ENCODE results near the gene DYRK1A.
"Not testable (repeated sequence)": the region's sequence is repeated elsewhere in the genome, so short reads cannot be mapped to it uniquely, and the experiment has no call there.

The DYRK1A gene

GRCh38 chr21:37366482-37367316 lies at the start of gene DYRK1A:
Gene DYRK1A (plus strand): TSS chr21:37366773. CDS start chr21:37420375, 53,602 bp downstream.
- H3K4me1 ChIP-seq (ENCODE audit: control insufficient read depth, insufficient read depth, low read length): peaks cover 14% of the 10 kb centered on the region
- no peaks in the 10 kb centered on the region for H3K9me3 ChIP-seq (ENCODE audit: control insufficient read depth, low read length)
- no peaks in the 10 kb centered on the region for H3K36me3 ChIP-seq (ENCODE audit: control insufficient read depth, insufficient read depth, low read length)
- peak within 1 kb of the TSS; percentile 94 for H3K9ac ChIP-seq (ENCODE audit: low read length)
- H3K4me3 ChIP-seq (ENCODE audit: low read length): peak within 1 kb of the TSS; percentile 85
- no peaks in the 10 kb centered on the region for H3K27me3 ChIP-seq (ENCODE audit: control insufficient read depth, insufficient read depth, low read length)

GRCh38 chr21:37319551-37319950 lies 47.0 kb upstream of the DYRK1A start:
- no peak overlapping the region for H3K4me3 ChIP-seq (ENCODE audit: low read length)
- H3K36me3 ChIP-seq (ENCODE audit: control insufficient read depth, insufficient read depth, low read length): no peaks in the 10 kb centered on the region
- H3K27me3 ChIP-seq (ENCODE audit: control insufficient read depth, insufficient read depth, low read length): no peaks in the 10 kb centered on the region
- H3K9me3 ChIP-seq (ENCODE audit: control insufficient read depth, low read length): no peaks in the 10 kb centered on the region
- no peaks in the 10 kb centered on the region for H3K4me1 ChIP-seq (ENCODE audit: control insufficient read depth, insufficient read depth, low read length)
- no peak overlapping the region for H3K9ac ChIP-seq (ENCODE audit: low read length)

GRCh38 chr21:37322084-37322483 lies 44.5 kb upstream of the DYRK1A start:
- Histone ChIP-seq H3K4me1 (ENCODE audit: control insufficient read depth, insufficient read depth, low read length) (no peaks in the 10 kb centered on the region), H3K9me3 (ENCODE audit: control insufficient read depth, low read length) (no peaks in the 10 kb centered on the region), H3K9ac (ENCODE audit: low read length) (no peak overlapping the region), H3K27me3 (ENCODE audit: control insufficient read depth, insufficient read depth, low read length) (no peaks in the 10 kb centered on the region), H3K4me3 (ENCODE audit: low read length) (no peak overlapping the region), H3K36me3 (ENCODE audit: control insufficient read depth, insufficient read depth, low read length) (no peaks in the 10 kb centered on the region)

GRCh38 chr21:37324558-37324957 lies 42.0 kb upstream of the DYRK1A start:
- Histone ChIP-seq H3K36me3 (ENCODE audit: control insufficient read depth, insufficient read depth, low read length) (no peaks in the 10 kb centered on the region), H3K9me3 (ENCODE audit: control insufficient read depth, low read length) (no peaks in the 10 kb centered on the region), H3K4me3 (ENCODE audit: low read length) (no peak overlapping the region), H3K27me3 (ENCODE audit: control insufficient read depth, insufficient read depth, low read length) (no peaks in the 10 kb centered on the region), H3K9ac (ENCODE audit: low read length) (no peak overlapping the region), H3K4me1 (ENCODE audit: control insufficient read depth, insufficient read depth, low read length) (no peaks in the 10 kb centered on the region)

GRCh38 chr21:37328147-37328546 lies 38.4 kb upstream of the DYRK1A start:
- H3K4me3 ChIP-seq (ENCODE audit: low read length); H3K27me3 ChIP-seq (ENCODE audit: control insufficient read depth, insufficient read depth, low read length); H3K36me3 ChIP-seq (ENCODE audit: control insufficient read depth, insufficient read depth, low read length): not testable (repeated sequence)

GRCh38 chr21:37331411-37331810 lies 35.2 kb upstream of the DYRK1A start:
- Histone ChIP-seq H3K36me3 (ENCODE audit: control insufficient read depth, insufficient read depth, low read length) (no peaks in the 10 kb centered on the region), H3K4me3 (ENCODE audit: low read length) (no peak overlapping the region), H3K27me3 (ENCODE audit: control insufficient read depth, insufficient read depth, low read length) (no peaks in the 10 kb centered on the region), H3K9me3 (ENCODE audit: control insufficient read depth, low read length) (no peaks in the 10 kb centered on the region), H3K4me1 (ENCODE audit: control insufficient read depth, insufficient read depth, low read length) (no peaks in the 10 kb centered on the region), H3K9ac (ENCODE audit: low read length) (no peak overlapping the region)

More at GRCh38 chr21:37328147-37328546, 38.4 kb upstream of the DYRK1A start:
- not testable (repeated sequence) for H3K4me1 ChIP-seq (ENCODE audit: control insufficient read depth, insufficient read depth, low read length); H3K9me3 ChIP-seq (ENCODE audit: control insufficient read depth, low read length); H3K9ac ChIP-seq (ENCODE audit: low read length)

GRCh38 chr21:37335053-37335452 lies 31.5 kb upstream of the DYRK1A start:
- no peaks in the 10 kb centered on the region for H3K27me3 ChIP-seq (ENCODE audit: control insufficient read depth, insufficient read depth, low read length)
- H3K9me3 ChIP-seq (ENCODE audit: control insufficient read depth, low read length): no peaks in the 10 kb centered on the region
- H3K36me3 ChIP-seq (ENCODE audit: control insufficient read depth, insufficient read depth, low read length): no peaks in the 10 kb centered on the region

GRCh38 chr21:37337179-37337578 lies 29.4 kb upstream of the DYRK1A start:
- no peaks in the 10 kb centered on the region for H3K27me3 ChIP-seq (ENCODE audit: control insufficient read depth, insufficient read depth, low read length)
- peaks cover 12% of the 10 kb centered on the region for H3K4me1 ChIP-seq (ENCODE audit: control insufficient read depth, insufficient read depth, low read length)
- no peaks in the 10 kb centered on the region for H3K9me3 ChIP-seq (ENCODE audit: control insufficient read depth, low read length)
- H3K9ac ChIP-seq (ENCODE audit: low read length): no peak overlapping the region
- H3K4me3 ChIP-seq (ENCODE audit: low read length): no peak overlapping the region
- no peaks in the 10 kb centered on the region for H3K36me3 ChIP-seq (ENCODE audit: control insufficient read depth, insufficient read depth, low read length)

More at GRCh38 chr21:37335053-37335452, 31.5 kb upstream of the DYRK1A start:
- Histone ChIP-seq H3K4me3 (ENCODE audit: low read length) (no peak overlapping the region), H3K9ac (ENCODE audit: low read length) (no peak overlapping the region), H3K4me1 (ENCODE audit: control insufficient read depth, insufficient read depth, low read length) (peaks cover 12% of the 10 kb centered on the region)

GRCh38 chr21:37337831-37338230 lies 28.7 kb upstream of the DYRK1A start:
- H3K9ac ChIP-seq (ENCODE audit: low read length): no peak overlapping the region

GRCh38 chr21:37338671-37339551 lies 27.7 kb upstream of the DYRK1A start:
- Histone ChIP-seq H3K36me3 (ENCODE audit: control insufficient read depth, insufficient read depth, low read length) (no peaks in the 10 kb centered on the region), H3K27me3 (ENCODE audit: control insufficient read depth, insufficient read depth, low read length) (no peaks in the 10 kb centered on the region), H3K9me3 (ENCODE audit: control insufficient read depth, low read length) (no peaks in the 10 kb centered on the region), H3K9ac (ENCODE audit: low read length) (no peak overlapping the region), H3K4me3 (ENCODE audit: low read length) (no peak overlapping the region), H3K4me1 (ENCODE audit: control insufficient read depth, insufficient read depth, low read length) (peaks cover 12% of the 10 kb centered on the region)

More at GRCh38 chr21:37337831-37338230, 28.7 kb upstream of the DYRK1A start:
- H3K27me3 ChIP-seq (ENCODE audit: control insufficient read depth, insufficient read depth, low read length): no peaks in the 10 kb centered on the region
- no peaks in the 10 kb centered on the region for H3K36me3 ChIP-seq (ENCODE audit: control insufficient read depth, insufficient read depth, low read length)
- peaks cover 12% of the 10 kb centered on the region for H3K4me1 ChIP-seq (ENCODE audit: control insufficient read depth, insufficient read depth, low read length)
- H3K9me3 ChIP-seq (ENCODE audit: control insufficient read depth, low read length): no peaks in the 10 kb centered on the region
- H3K4me3 ChIP-seq (ENCODE audit: low read length): no peak overlapping the region

GRCh38 chr21:37339552-37339939 lies 27.0 kb upstream of the DYRK1A start:
- Histone ChIP-seq H3K4me1 (ENCODE audit: control insufficient read depth, insufficient read depth, low read length) (peaks cover 12% of the 10 kb centered on the region), H3K4me3 (ENCODE audit: low read length) (no peak overlapping the region), H3K9me3 (ENCODE audit: control insufficient read depth, low read length) (no peaks in the 10 kb centered on the region), H3K36me3 (ENCODE audit: control insufficient read depth, insufficient read depth, low read length) (no peaks in the 10 kb centered on the region), H3K9ac (ENCODE audit: low read length) (no peak overlapping the region), H3K27me3 (ENCODE audit: control insufficient read depth, insufficient read depth, low read length) (no peaks in the 10 kb centered on the region)
